ENCODE results near the gene GPT2.

The GPT2 gene
- 4.7 to 11.3 reads per million in 2 donors for total RNA-seq

GRCh38 chr16:46883690-46884512, at the start of gene GPT2:
TSS of gene GPT2 (plus strand) at chr16:46884362. CDS start at chr16:46884716, 354 bp downstream.
- peak; percentile 56 for DNase-seq

GRCh38 chr16:46836534-46837530, 47.3 kb upstream of the GPT2 start:
- no peak for DNase-seq

- no peak for DNase-seq
These were observed 44.1 kb upstream of the GPT2 start for GRCh38 chr16:46839986-46840443.

- DNase-seq = no peak
These were observed 41.8 kb upstream of the GPT2 start for GRCh38 chr16:46842192-46842895.

GRCh38 chr16:46843898-46844642, 40.1 kb upstream of the GPT2 start:
- no peak for DNase-seq

- no peak for DNase-seq
These were observed 39.4 kb upstream of the GPT2 start for GRCh38 chr16:46844771-46845170.

GRCh38 chr16:46845952-46846351, 38.2 kb upstream of the GPT2 start:
- no peak for DNase-seq

- no peak for DNase-seq
These were observed 35.1 kb upstream of the GPT2 start for GRCh38 chr16:46848768-46849764.

GRCh38 chr16:46850619-46851555, 33.3 kb upstream of the GPT2 start:
- no peak for DNase-seq

GRCh38 chr16:46852130-46852529, 32.0 kb upstream of the GPT2 start:
- DNase-seq = no peak

- DNase-seq = no peak
These were observed 30.3 kb upstream of the GPT2 start for GRCh38 chr16:46853713-46854443.

GRCh38 chr16:46854846-46855245, 29.3 kb upstream of the GPT2 start:
- no peak for DNase-seq

- DNase-seq = no peak
These were observed 28.8 kb upstream of the GPT2 start for GRCh38 chr16:46855389-46855788.

GRCh38 chr16:46857368-46857945, 26.7 kb upstream of the GPT2 start:
- no peak for DNase-seq

- no peak for DNase-seq
These were observed 26.0 kb upstream of the GPT2 start for GRCh38 chr16:46858151-46858550.

- no peak for DNase-seq
These were observed 24.4 kb upstream of the GPT2 start for GRCh38 chr16:46859719-46860152.

GRCh38 chr16:46862555-46863447, 21.4 kb upstream of the GPT2 start:
- DNase-seq = no peak

Data from activated gamma-delta T cell (primary cell).